ENCODE measurements around the gene CD300C. TPM values are rescaled to one million over a fixed set of nuclear protein-coding genes. Genes with fewer than 3 reads are reported as not detected.
A peak's percentile ranks its signal among the peaks of the same experiment; 100 is the strongest.
"Not testable (repeated sequence)": the region's sequence is repeated elsewhere in the genome, so short reads cannot be mapped to it uniquely, and the experiment has no call there.

Gene CD300C
- total and polyA plus RNA-seq, 2 donors = 0.80 to 1.2 TPM

DNA sequence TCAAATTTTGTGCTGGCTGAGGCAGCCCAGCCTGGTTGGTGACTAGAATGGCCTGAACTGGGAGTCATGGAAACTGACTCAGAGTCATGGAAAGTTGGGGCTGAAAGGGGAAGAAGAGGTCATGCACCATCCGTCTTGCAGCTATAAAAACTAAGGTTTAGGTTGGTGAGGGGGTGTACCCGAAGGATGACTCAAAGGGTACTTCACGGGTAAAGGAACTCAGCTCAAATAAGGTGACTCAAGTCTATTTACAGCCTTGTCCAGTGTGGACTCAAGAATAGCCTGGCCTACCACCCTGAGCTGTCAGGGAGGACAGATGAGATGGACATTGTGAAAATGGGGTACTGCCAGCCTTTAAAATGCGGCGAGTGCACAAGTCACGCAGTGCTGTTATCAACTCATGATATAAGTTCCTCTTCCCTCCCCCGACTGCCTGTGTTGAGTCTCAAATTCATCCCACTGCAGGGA lies 33.3 kb downstream of the CD300C start:
- H3K4me3 ChIP-seq (ENCODE audit: low read length in 2 of 2) = no peak overlapping the region
- WGBS = 86% methylated on average over 7 of the region's 7 CpGs
- peaks cover 4 to 12% of the 10 kb centered on the region in 2 donors for H3K9me3 ChIP-seq (ENCODE audit: control insufficient read depth in 2 of 2, insufficient read depth in 1 of 2, low read length in 1 of 2)
- H3K4me1 ChIP-seq (ENCODE audit: control insufficient read depth in 2 of 2, insufficient read depth in 2 of 2, low read length in 2 of 2) = peaks cover 0 to 2% of the 10 kb centered on the region in 2 donors
- no peaks in the 10 kb centered on the region for H3K36me3 ChIP-seq (ENCODE audit: control insufficient read depth in 2 of 2, insufficient read depth in 2 of 2, low read length in 1 of 2)
- no peak overlapping the region for H3K27ac ChIP-seq (ENCODE audit: low read depth in 1 of 2, low read length in 1 of 2)
- no peaks in the 10 kb centered on the region for H3K27me3 ChIP-seq (ENCODE audit: control insufficient read depth in 2 of 2, insufficient read depth in 1 of 2, low read length in 1 of 2)
- DNase-seq (ENCODE audit: low read depth in 6 of 9, low spot score in 9 of 9) = no peak

GRCh38 chr17:74512036-74512435 lies 33.9 kb downstream of the CD300C start:
- WGBS = 93% methylated on average over 2 of the region's 2 CpGs
- no peak for DNase-seq (ENCODE audit: low read depth in 6 of 9, low spot score in 9 of 9)
- Histone ChIP-seq H3K36me3 (ENCODE audit: control insufficient read depth in 2 of 2, insufficient read depth in 2 of 2, low read length in 1 of 2) (no peaks in the 10 kb centered on the region), H3K27me3 (ENCODE audit: control insufficient read depth in 2 of 2, insufficient read depth in 1 of 2, low read length in 1 of 2) (no peaks in the 10 kb centered on the region), H3K4me1 (ENCODE audit: control insufficient read depth in 2 of 2, insufficient read depth in 2 of 2, low read length in 2 of 2) (peaks cover 0 to 2% of the 10 kb centered on the region in 2 donors), H3K9me3 (ENCODE audit: control insufficient read depth in 2 of 2, insufficient read depth in 1 of 2, low read length in 1 of 2) (peaks cover 4 to 12% of the 10 kb centered on the region in 2 donors), H3K27ac (ENCODE audit: low read depth in 1 of 2, low read length in 1 of 2) (no peak overlapping the region), H3K4me3 (ENCODE audit: low read length in 2 of 2) (no peak overlapping the region)

- H3K27ac ChIP-seq (ENCODE audit: low read depth in 1 of 2, low read length in 1 of 2) = no peak overlapping the region
- H3K9me3 ChIP-seq (ENCODE audit: control insufficient read depth in 2 of 2, insufficient read depth in 1 of 2, low read length in 1 of 2) = no peaks in the 10 kb centered on the region
- H3K36me3 ChIP-seq (ENCODE audit: control insufficient read depth in 2 of 2, insufficient read depth in 2 of 2, low read length in 1 of 2) = no peaks in the 10 kb centered on the region
- H3K27me3 ChIP-seq (ENCODE audit: control insufficient read depth in 2 of 2, insufficient read depth in 1 of 2, low read length in 1 of 2) = no peaks in the 10 kb centered on the region
- peaks cover 0 to under 1% of the 10 kb centered on the region in 2 donors for H3K4me1 ChIP-seq (ENCODE audit: control insufficient read depth in 2 of 2, insufficient read depth in 2 of 2, low read length in 2 of 2)
- no peak overlapping the region for H3K4me3 ChIP-seq (ENCODE audit: low read length in 2 of 2)
- DNase-seq (ENCODE audit: low read depth in 6 of 9, low spot score in 9 of 9) = no peak
Observed at GRCh38 chr17:74508156-74508555, 37.8 kb downstream of the CD300C start.

- H3K36me3 ChIP-seq (ENCODE audit: control insufficient read depth in 2 of 2, insufficient read depth in 2 of 2, low read length in 1 of 2); H3K27ac ChIP-seq (ENCODE audit: low read depth in 1 of 2, low read length in 1 of 2); H3K9me3 ChIP-seq (ENCODE audit: control insufficient read depth in 2 of 2, insufficient read depth in 1 of 2, low read length in 1 of 2); DNase-seq (ENCODE audit: low read depth in 6 of 9, low spot score in 9 of 9); H3K4me3 ChIP-seq (ENCODE audit: low read length in 2 of 2); H3K27me3 ChIP-seq (ENCODE audit: control insufficient read depth in 2 of 2, insufficient read depth in 1 of 2, low read length in 1 of 2); H3K4me1 ChIP-seq (ENCODE audit: control insufficient read depth in 2 of 2, insufficient read depth in 2 of 2, low read length in 2 of 2): not testable (repeated sequence)
- WGBS = 96% methylated on average over 5 of the region's 5 CpGs
Observed at GRCh38 chr17:74503949-74504348, 42.0 kb downstream of the CD300C start.

DNA sequence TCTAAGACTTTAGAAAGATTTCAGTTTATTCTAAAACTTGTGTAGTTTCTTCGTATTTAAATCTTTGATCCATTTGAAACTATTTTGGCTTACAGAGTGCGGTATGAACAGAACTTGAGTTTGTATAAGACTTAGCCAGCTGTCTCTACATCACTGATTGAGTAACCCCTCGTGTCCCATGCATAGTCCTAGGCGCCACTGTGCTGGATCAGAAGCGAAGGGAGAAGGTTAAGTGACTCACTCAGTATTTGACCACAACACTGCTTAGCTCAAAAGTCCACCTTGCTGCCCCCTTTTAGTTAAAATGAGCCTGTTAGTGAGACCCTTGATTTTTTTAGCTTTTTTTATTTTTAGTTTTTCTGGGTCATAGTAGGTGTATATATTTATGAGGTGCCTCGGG lies 43.1 kb downstream of the CD300C start:
- no peaks in the 10 kb centered on the region for H3K27me3 ChIP-seq (ENCODE audit: control insufficient read depth in 2 of 2, insufficient read depth in 1 of 2, low read length in 1 of 2)
- WGBS = 90% methylated on average over 6 of the region's 6 CpGs
- H3K9me3 ChIP-seq (ENCODE audit: control insufficient read depth in 2 of 2, insufficient read depth in 1 of 2, low read length in 1 of 2) = no peaks in the 10 kb centered on the region
- H3K27ac ChIP-seq (ENCODE audit: low read depth in 1 of 2, low read length in 1 of 2) = no peak overlapping the region
- H3K36me3 ChIP-seq (ENCODE audit: control insufficient read depth in 2 of 2, insufficient read depth in 2 of 2, low read length in 1 of 2) = no peaks in the 10 kb centered on the region
- no peak for DNase-seq (ENCODE audit: low read depth in 6 of 9, low spot score in 9 of 9)
- H3K4me3 ChIP-seq (ENCODE audit: low read length in 2 of 2) = no peak overlapping the region
- no peaks in the 10 kb centered on the region for H3K4me1 ChIP-seq (ENCODE audit: control insufficient read depth in 2 of 2, insufficient read depth in 2 of 2, low read length in 2 of 2)

DNA sequence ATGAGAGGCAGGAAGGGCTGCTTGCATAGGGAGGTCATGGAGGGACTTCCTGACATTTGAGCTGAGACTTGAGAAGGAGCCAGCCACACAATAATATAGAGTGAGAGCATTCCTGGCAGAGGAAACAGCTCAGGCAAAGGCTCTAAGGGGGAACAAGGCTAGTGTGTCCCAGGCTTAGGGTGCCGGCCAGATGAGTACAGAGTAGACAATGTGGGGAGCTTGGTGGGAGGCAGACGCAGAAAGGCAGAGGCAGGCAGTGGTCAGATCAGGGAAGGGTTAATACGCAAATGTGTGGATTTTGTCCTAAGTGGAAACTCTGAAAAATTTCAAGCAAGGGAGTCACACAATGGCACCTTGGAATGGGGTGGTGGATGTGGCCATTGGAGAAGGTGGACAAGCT lies 45.9 kb downstream of the CD300C start:
- no peak for DNase-seq (ENCODE audit: low read depth in 6 of 9, low spot score in 9 of 9)
- Histone ChIP-seq H3K4me1 (ENCODE audit: control insufficient read depth in 2 of 2, insufficient read depth in 2 of 2, low read length in 2 of 2) (peaks cover 0 to 2% of the 10 kb centered on the region in 2 donors), H3K9me3 (ENCODE audit: control insufficient read depth in 2 of 2, insufficient read depth in 1 of 2, low read length in 1 of 2) (no peaks in the 10 kb centered on the region), H3K27me3 (ENCODE audit: control insufficient read depth in 2 of 2, insufficient read depth in 1 of 2, low read length in 1 of 2) (no peaks in the 10 kb centered on the region), H3K36me3 (ENCODE audit: control insufficient read depth in 2 of 2, insufficient read depth in 2 of 2, low read length in 1 of 2) (no peaks in the 10 kb centered on the region), H3K27ac (ENCODE audit: low read depth in 1 of 2, low read length in 1 of 2) (no peak overlapping the region), H3K4me3 (ENCODE audit: low read length in 2 of 2) (no peak overlapping the region)
- 99% methylated on average over 3 of the region's 3 CpGs for WGBS

DNA sequence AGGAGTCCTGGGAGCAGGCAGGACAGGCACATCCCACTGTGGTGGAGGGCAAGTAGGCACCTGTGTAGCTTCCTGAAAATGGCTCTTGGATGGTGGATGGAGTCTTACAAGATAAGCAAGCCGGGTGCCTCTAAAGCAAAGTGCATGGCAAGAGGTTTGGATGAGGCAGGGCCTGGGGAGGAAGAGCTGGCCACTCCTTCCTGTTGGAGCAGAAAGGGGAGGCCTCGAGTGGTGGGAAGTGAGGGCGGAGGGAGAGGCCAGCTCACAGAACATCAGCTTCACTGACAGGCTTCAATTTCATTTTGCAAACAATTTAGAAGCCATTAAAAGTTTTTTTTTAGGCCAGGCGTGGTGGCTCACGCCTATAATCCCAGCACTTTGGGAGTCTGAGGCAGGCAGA lies 48.4 kb downstream of the CD300C start:
- no peak overlapping the region for H3K4me3 ChIP-seq (ENCODE audit: low read length in 2 of 2)
- no peaks in the 10 kb centered on the region for H3K36me3 ChIP-seq (ENCODE audit: control insufficient read depth in 2 of 2, insufficient read depth in 2 of 2, low read length in 1 of 2)
- no peak for DNase-seq (ENCODE audit: low read depth in 6 of 9, low spot score in 9 of 9)
- no peaks in the 10 kb centered on the region for H3K27me3 ChIP-seq (ENCODE audit: control insufficient read depth in 2 of 2, insufficient read depth in 1 of 2, low read length in 1 of 2)
- 84% methylated on average over 5 of the region's 5 CpGs for WGBS
- H3K4me1 ChIP-seq (ENCODE audit: control insufficient read depth in 2 of 2, insufficient read depth in 2 of 2, low read length in 2 of 2) = peaks cover 0 to 4% of the 10 kb centered on the region in 2 donors
- H3K27ac ChIP-seq (ENCODE audit: low read depth in 1 of 2, low read length in 1 of 2) = no peak overlapping the region
- H3K9me3 ChIP-seq (ENCODE audit: control insufficient read depth in 2 of 2, insufficient read depth in 1 of 2, low read length in 1 of 2) = no peaks in the 10 kb centered on the region

DNA sequence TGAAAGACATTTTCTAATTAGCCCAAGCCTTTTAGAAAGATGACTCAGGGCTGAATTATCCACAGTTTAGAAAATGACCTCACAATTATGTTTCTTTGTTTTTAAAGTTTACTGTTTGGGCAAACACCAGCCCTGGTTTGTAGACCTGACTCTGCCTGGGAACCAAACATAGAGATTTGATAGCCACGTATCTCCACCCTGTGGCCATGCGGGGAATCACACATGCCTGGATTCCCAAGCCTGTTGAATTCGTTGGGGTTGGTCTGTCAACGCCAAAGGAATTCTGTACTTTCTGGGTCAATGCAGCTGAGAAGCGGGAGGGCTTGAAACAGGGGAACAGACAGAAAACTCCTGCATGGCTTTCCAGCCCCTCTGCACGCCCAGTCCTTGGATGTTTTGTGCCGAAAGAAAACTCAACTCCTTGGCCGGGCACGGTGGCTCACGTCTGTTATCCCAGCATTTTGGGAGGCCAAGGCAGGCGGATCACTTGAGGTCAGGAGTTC lies 52.5 kb downstream of the CD300C start:
- H3K27me3 ChIP-seq (ENCODE audit: control insufficient read depth in 2 of 2, insufficient read depth in 1 of 2, low read length in 1 of 2) = no peaks in the 10 kb centered on the region
- no peak overlapping the region for H3K27ac ChIP-seq (ENCODE audit: low read depth in 1 of 2, low read length in 1 of 2)
- H3K4me3 ChIP-seq (ENCODE audit: low read length in 2 of 2) = no peak overlapping the region
- peak in 7 of 9 donors; percentile 52 to 80 (median 66) for DNase-seq (ENCODE audit: low read depth in 6 of 9, low spot score in 9 of 9)
- H3K9me3 ChIP-seq (ENCODE audit: control insufficient read depth in 2 of 2, insufficient read depth in 1 of 2, low read length in 1 of 2) = peaks cover 0 to 3% of the 10 kb centered on the region in 2 donors
- 49% methylated on average over 11 of the region's 11 CpGs for WGBS
- no peaks in the 10 kb centered on the region for H3K36me3 ChIP-seq (ENCODE audit: control insufficient read depth in 2 of 2, insufficient read depth in 2 of 2, low read length in 1 of 2)
- H3K4me1 ChIP-seq (ENCODE audit: control insufficient read depth in 2 of 2, insufficient read depth in 2 of 2, low read length in 2 of 2) = peaks cover 0 to 4% of the 10 kb centered on the region in 2 donors

DNA sequence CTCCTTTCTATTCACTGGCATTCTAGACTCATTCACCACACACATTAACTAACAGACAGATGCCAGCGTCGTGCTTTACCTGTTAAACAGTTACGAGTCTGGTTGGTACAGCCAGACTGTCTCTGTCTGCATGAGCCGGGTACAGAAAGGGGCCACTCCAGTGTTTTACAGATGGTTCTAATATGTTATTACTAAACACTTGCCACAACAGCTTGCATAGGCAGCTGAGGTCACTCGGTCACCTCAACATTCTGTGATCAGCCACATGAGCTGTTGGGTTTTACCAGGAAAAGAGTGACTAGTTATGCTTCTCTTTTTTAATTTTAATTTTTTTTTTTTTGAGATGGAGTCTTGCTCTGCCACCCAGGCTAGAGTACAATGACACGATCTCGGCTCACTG lies 54.3 kb downstream of the CD300C start:
- no peak overlapping the region for H3K4me3 ChIP-seq (ENCODE audit: low read length in 2 of 2)
- no peaks in the 10 kb centered on the region for H3K36me3 ChIP-seq (ENCODE audit: control insufficient read depth in 2 of 2, insufficient read depth in 2 of 2, low read length in 1 of 2)
- 94% methylated on average over 7 of the region's 7 CpGs for WGBS
- no peak for DNase-seq (ENCODE audit: low read depth in 6 of 9, low spot score in 9 of 9)
- peaks cover 0 to 4% of the 10 kb centered on the region in 2 donors for H3K4me1 ChIP-seq (ENCODE audit: control insufficient read depth in 2 of 2, insufficient read depth in 2 of 2, low read length in 2 of 2)
- H3K27me3 ChIP-seq (ENCODE audit: control insufficient read depth in 2 of 2, insufficient read depth in 1 of 2, low read length in 1 of 2) = no peaks in the 10 kb centered on the region
- H3K9me3 ChIP-seq (ENCODE audit: control insufficient read depth in 2 of 2, insufficient read depth in 1 of 2, low read length in 1 of 2) = peaks cover 0 to 3% of the 10 kb centered on the region in 2 donors
- no peak overlapping the region for H3K27ac ChIP-seq (ENCODE audit: low read depth in 1 of 2, low read length in 1 of 2)

Data from thymus (tissue), 11 donors.